Measurements from ENCODE around the gene ATP4B. TPM values are rescaled to one million over a fixed set of nuclear protein-coding genes. Genes with fewer than 3 reads are reported as not detected.

ATP4B gene
- total RNA-seq, 1 experiment from 2014 or later = not detected

GRCh38 chr13:113617961-113618360 is 40.0 kb downstream of the ATP4B start:
- Histone ChIP-seq H3K4ac (ENCODE audit: low read depth, low read length) (no peak overlapping the region), H2BK15ac (ENCODE audit: low read depth, low read length) (no peak overlapping the region), H3T11ph (ENCODE audit: low read length) (no peak overlapping the region), H2BK20ac (ENCODE audit: low read depth, low read length, poor library complexity, severe bottlenecking) (no peak overlapping the region), H3K23ac (ENCODE audit: insufficient read length, low read depth, low read length) (no peak overlapping the region), H4K8ac (replicated peaks; ENCODE audit: insufficient read length, low read depth, low read length) (no peak overlapping the region), H4K5ac (ENCODE audit: insufficient read length, low read depth, low read length) (no peak overlapping the region), H3K14ac (ENCODE audit: insufficient read depth, low read length) (no peak overlapping the region), H2AFZ (ENCODE audit: low read length) (no peak overlapping the region), H2BK12ac (ENCODE audit: insufficient read length, low read depth, low read length) (no peak overlapping the region), H3K79me2 (ENCODE audit: insufficient read depth, low read length) (peaks cover 6% of the 10 kb centered on the region; the same call in 1 of the 2 replicates), H3K27ac (ENCODE audit: insufficient read length, low read depth, low read length) (no peak overlapping the region), H3K4me1 (ENCODE audit: insufficient read depth, low read length) (peaks cover 4% of the 10 kb centered on the region; the same call in 1 of the 2 replicates), H3K4me2 (ENCODE audit: insufficient read depth, insufficient read length, low read length) (no peak overlapping the region), H3K23me2 (ENCODE audit: insufficient read length, low read depth, low read length, poor library complexity, severe bottlenecking) (no peaks in the 10 kb centered on the region), H3K9me3 (ENCODE audit: control insufficient read depth, low read depth, low read length) (no peaks in the 10 kb centered on the region), H3K79me1 (ENCODE audit: insufficient read depth, low read depth, low read length, poor library complexity, severe bottlenecking) (no peaks in the 10 kb centered on the region), H4K91ac (ENCODE audit: insufficient read length, low read depth, low read length) (no peak overlapping the region), H3K56ac (ENCODE audit: insufficient read length, low read depth, low read length) (no peak overlapping the region), H3K27me3 (ENCODE audit: insufficient read depth, low read length) (no peaks in the 10 kb centered on the region), H4K20me1 (ENCODE audit: control insufficient read depth, insufficient read depth, insufficient read length) (no peaks in the 10 kb centered on the region), H3K9ac (ENCODE audit: extremely low read depth, insufficient read length, low read length) (no peak overlapping the region), H3K18ac (ENCODE audit: insufficient read length, low read depth, low read length) (no peak overlapping the region), H2BK120ac (ENCODE audit: low read depth, low read length, poor library complexity, severe bottlenecking) (no peak overlapping the region), H2AK5ac (ENCODE audit: insufficient read length, low read length) (no peak overlapping the region), H2BK5ac (ENCODE audit: insufficient read length, low read length) (no peak overlapping the region)
- no peak for TF ChIP-seq CTCF (conservative IDR thresholded peaks at IDR 0.05)
- Mint-ChIP-seq H3K4me3 (no peak overlapping the region), H3K27ac (peak overlapping the region; percentile 75 to 88 (median 84)), H3K9me3 (peaks cover 3 to 6% of the 10 kb centered on the region in 2 experiments; a peak in 4 of 5 replicates), H3K4me1 (peaks cover 22 to 25% of the 10 kb centered on the region in 2 experiments), H3K27me3 (ENCODE audit: low read depth) (peaks cover 1% of the 10 kb centered on the region; the same call in 1 of the 2 replicates), H3K36me3 (ENCODE audit: insufficient read depth in 1 of 3, low read depth in 3 of 3) (peaks cover 21 to 45% (median 29%) of the 10 kb centered on the region in 3 experiments)
- DNase-seq = no peak
- no CpG with 5 or more reads among the region's 5 CpGs for WGBS (ENCODE audit: extremely low coverage, insufficient read length, low lambda C conversion rate)

All from H9 (cell line).